GM12864 (cell line): Measurements from ENCODE around the gene UCHL1.

Source experiments
- DNase-seq: peaks from one replicate; pipeline ENCODE4 v3.0.0-alpha.2; 2011; ENCODE audit warnings: low read depth
- H3K4me3 ChIP-seq: 2 replicates; pipeline ENCODE4 v1.5.1; 2011; ENCODE audit warnings: mild to moderate bottlenecking, low read depth, low read length, control low read depth
- CTCF ChIP-seq: IDR thresholded peaks from 2 replicates; pipeline ENCODE4 v1.5.1; 2011; ENCODE audit warnings: low read depth, mild to moderate bottlenecking, moderate library complexity, low read length, control low read depth, inconsistent platforms; ENCODE audit errors: missing control alignments

Gene UCHL1

DNA sequence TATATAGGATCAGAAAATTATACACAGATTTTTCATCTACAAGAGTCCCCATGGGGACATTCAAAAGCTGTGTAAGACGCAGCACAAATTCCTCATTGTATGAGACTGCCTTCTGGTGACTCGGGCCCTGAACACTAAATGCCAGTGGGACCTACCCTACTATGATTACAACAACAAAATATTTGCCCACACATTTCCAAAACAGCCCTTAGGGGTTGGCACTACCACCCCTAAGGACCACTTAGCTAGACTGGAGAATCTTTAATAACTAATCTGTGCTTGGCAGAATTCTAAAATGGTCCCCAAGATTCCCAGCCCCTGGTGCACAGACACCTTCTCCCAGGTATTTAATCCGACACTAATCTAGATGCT lies 29.1 kb downstream of the UCHL1 start:
- no peak for TF ChIP-seq CTCF
- no peak for DNase-seq
- no peak overlapping the region for H3K4me3 ChIP-seq

DNA sequence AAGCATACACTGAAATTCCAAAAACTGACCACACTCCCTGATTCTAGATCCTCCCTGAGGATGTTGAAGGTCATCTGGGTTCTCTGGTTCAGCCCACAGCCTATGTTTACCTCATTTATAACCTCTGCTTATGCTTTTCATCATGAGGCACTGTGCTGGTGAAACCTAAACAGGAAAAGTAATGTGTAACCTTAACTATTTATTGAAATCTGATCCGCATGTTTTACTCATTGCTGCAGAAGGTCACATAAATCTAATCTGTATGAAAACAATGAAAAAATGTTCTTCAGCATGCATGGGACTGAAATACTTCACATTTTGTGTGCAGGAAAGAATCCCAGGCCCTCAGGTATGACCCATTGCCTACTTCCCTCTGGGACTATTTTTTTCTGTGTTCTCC lies 30.3 kb downstream of the UCHL1 start:
- no peak for DNase-seq
- H3K4me3 ChIP-seq: no peak overlapping the region
- no peak for TF ChIP-seq CTCF

DNA sequence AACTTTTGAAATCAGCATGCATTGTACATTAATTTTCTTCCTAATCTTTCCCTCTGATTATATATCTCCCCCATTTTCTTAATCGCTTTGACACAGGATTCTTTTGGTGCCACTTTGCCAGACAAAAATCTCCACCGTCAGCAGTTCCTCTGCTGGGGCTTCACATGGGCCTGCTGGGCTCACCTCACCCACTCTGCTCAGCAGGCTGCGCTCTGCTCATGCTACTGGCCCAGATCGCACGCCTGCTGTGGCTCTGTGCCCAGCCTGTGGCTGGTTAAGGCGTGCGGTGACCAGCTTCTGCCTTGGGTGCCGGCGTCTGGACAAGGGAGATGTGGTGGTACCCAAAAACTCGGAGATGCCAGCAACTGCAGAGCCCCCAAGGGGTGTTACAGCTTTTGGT lies 31.1 kb downstream of the UCHL1 start:
- TF ChIP-seq CTCF: no peak
- no peak for DNase-seq

DNA sequence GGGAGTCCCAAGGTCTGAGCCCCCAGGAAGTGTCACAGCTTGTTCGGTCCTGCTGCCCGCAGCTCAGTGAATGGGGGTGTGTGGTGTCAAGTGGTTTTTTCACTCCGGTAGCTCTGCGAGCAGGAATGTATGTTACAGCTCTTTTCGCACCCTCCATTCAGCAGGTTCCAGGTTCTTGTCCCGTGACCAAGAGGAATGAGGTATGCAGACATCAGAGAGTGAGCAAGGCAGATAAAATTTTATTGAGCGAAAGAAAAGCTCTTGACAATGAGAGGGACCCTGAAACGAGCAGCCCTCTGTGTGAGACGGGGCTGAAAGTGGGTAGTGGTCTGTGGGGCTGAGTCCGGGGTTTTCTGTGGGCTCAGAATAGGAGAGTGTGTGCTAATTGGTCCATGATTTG lies 31.5 kb downstream of the UCHL1 start:
- no peak overlapping the region for H3K4me3 ChIP-seq
- no peak for DNase-seq
- TF ChIP-seq CTCF: no peak

More for the DNA sequence above, 31.1 kb downstream of the UCHL1 start:
- H3K4me3 ChIP-seq: no peak overlapping the region

DNA sequence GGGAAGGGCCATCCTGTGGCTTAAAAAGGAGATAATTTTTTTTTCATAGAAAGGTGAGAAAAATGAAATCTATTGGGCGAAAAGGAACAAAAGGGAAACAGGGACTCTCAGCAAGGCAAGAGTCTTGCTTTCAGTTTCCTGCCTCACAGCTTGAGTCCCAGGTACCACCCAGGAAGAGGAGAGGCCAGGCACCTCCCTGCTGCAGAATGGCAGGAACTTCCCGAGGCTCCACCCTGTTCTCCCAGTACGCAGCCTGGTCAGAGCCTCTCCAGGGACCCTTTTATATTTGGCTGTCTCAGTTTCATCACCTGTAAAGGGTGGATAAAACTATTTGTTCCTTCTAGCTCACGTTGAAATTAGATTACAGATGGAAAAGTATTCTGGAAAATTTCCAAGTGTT lies 33.8 kb downstream of the UCHL1 start:
- no peak overlapping the region for H3K4me3 ChIP-seq
- TF ChIP-seq CTCF: no peak
- DNase-seq: no peak

DNA sequence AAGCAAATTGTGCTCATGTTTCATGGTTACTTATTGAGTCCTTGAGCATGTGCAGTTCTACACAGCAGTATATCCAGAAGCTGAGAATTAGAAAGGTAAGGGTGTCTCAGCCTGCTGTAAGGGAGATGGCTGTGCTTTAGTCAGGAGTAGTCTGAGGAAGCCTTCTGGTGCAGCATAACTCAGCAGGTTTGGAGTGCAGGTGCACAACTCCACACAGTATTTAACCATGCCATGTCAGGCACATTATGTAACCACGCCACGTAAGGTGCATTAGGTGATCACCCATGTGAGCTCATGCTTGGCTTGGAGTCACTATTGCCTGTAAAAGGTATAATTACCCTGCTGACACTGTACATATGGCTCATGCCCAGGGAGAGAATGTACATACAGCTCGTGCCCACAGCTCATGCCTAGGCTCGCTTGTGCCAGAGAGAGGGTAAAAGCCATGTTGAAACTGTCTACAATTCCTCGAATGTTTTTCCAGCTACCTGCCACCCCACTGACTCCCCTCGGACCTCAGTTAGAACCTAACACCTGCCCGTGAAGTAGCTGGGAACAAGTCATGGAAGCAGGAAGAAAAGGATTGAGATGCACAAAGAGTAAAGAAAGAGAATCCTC lies 37.8 kb downstream of the UCHL1 start:
- H3K4me3 ChIP-seq: no peak overlapping the region
- no peak for TF ChIP-seq CTCF
- no peak for DNase-seq

DNA sequence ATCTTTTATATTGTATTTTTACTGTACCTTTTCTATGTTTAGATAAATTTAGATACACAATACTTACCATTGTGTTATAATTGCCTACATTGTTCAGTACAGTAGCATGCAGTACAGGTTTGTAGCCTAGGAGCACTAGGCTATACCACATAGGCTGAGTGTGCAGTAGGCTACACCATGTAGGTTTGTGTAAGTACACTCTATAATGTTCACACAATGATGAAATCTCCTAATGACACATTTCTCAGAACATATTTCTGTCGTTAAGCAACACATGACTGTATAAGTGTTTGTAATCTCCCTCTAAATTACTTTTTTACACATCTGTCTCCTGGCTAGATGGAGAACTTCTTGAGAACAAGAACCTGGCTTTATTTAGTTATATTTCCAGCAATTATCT lies 40.3 kb downstream of the UCHL1 start:
- no peak for DNase-seq
- no peak overlapping the region for H3K4me3 ChIP-seq
- no peak for TF ChIP-seq CTCF
